Measurements from ENCODE around the gene PPP3CA. TPM values are rescaled to one million over a fixed set of nuclear protein-coding genes. Genes with fewer than 3 reads are reported as not detected.
A peak's percentile ranks its signal among the peaks of the same experiment; 100 is the strongest.

Gene PPP3CA
- total and polyA plus RNA-seq, 2 of the 13 experiments (the other 11 are each of a cell fraction or from before 2014, with no cell fraction given): 4.8 to 13.2 TPM

- TF ChIP-seq, protein P1, sequence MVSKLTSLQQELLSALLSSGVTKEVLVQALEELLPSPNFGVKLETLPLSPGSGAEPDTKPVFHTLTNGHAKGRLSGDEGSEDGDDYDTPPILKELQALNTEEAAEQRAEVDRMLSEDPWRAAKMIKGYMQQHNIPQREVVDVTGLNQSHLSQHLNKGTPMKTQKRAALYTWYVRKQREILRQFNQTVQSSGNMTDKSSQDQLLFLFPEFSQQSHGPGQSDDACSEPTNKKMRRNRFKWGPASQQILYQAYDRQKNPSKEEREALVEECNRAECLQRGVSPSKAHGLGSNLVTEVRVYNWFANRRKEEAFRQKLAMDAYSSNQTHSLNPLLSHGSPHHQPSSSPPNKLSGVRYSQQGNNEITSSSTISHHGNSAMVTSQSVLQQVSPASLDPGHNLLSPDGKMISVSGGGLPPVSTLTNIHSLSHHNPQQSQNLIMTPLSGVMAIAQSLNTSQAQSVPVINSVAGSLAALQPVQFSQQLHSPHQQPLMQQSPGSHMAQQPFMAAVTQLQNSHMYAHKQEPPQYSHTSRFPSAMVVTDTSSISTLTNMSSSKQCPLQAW (CRISPR knock-in tag; IDR thresholded peaks at IDR 0.05): no peak
- TF ChIP-seq, protein P2, sequence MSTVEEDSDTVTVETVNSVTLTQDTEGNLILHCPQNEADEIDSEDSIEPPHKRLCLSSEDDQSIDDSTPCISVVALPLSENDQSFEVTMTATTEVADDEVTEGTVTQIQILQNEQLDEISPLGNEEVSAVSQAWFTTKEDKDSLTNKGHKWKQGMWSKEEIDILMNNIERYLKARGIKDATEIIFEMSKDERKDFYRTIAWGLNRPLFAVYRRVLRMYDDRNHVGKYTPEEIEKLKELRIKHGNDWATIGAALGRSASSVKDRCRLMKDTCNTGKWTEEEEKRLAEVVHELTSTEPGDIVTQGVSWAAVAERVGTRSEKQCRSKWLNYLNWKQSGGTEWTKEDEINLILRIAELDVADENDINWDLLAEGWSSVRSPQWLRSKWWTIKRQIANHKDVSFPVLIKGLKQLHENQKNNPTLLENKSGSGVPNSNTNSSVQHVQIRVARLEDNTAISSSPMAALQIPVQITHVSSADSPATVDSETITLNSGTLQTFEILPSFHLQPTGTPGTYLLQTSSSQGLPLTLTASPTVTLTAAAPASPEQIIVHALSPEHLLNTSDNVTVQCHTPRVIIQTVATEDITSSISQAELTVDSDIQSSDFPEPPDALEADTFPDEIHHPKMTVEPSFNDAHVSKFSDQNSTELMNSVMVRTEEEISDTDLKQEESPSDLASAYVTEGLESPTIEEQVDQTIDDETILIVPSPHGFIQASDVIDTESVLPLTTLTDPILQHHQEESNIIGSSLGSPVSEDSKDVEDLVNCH (CRISPR knock-in tag; IDR thresholded peaks at IDR 0.05): no peak
- TF ChIP-seq ZMYM4 (CRISPR knock-in tag; IDR thresholded peaks at IDR 0.05): no peak; the same call in 1 of the 2 replicates
- TF ChIP-seq ZBTB43 (CRISPR knock-in tag; conservative IDR thresholded peaks at IDR 0.05): no peak
- no peak for TF ChIP-seq ZFP36L1 (CRISPR knock-in tag; IDR thresholded peaks at IDR 0.05)
- TF ChIP-seq, protein P3, sequence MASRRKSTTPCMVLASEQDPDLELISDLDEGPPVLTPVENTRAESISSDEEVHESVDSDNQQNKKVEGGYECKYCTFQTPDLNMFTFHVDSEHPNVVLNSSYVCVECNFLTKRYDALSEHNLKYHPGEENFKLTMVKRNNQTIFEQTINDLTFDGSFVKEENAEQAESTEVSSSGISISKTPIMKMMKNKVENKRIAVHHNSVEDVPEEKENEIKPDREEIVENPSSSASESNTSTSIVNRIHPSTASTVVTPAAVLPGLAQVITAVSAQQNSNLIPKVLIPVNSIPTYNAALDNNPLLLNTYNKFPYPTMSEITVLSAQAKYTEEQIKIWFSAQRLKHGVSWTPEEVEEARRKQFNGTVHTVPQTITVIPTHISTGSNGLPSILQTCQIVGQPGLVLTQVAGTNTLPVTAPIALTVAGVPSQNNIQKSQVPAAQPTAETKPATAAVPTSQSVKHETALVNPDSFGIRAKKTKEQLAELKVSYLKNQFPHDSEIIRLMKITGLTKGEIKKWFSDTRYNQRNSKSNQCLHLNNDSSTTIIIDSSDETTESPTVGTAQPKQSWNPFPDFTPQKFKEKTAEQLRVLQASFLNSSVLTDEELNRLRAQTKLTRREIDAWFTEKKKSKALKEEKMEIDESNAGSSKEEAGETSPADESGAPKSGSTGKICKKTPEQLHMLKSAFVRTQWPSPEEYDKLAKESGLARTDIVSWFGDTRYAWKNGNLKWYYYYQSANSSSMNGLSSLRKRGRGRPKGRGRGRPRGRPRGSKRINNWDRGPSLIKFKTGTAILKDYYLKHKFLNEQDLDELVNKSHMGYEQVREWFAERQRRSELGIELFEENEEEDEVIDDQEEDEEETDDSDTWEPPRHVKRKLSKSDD (CRISPR knock-in tag; IDR thresholded peaks at IDR 0.05; ENCODE audit: low read depth): no peak
- TF ChIP-seq GLI4 (CRISPR knock-in tag; IDR thresholded peaks at IDR 0.05; ENCODE audit: borderline replicate concordance): no peak
- TF ChIP-seq ZNF660 (CRISPR knock-in tag; IDR thresholded peaks at IDR 0.05; ENCODE audit: borderline replicate concordance, low read depth): no peak
- TF ChIP-seq ZNF703 (CRISPR knock-in tag; IDR thresholded peaks at IDR 0.05; ENCODE audit: borderline replicate concordance): 0 out of 2 replicates have a peak, but pooled peaks have one; percentile 48
- no peak for TF ChIP-seq SIX1 (CRISPR knock-in tag; IDR thresholded peaks at IDR 0.05; ENCODE audit: borderline replicate concordance)
- TF ChIP-seq TEAD2 (CRISPR knock-in tag; IDR thresholded peaks at IDR 0.05): no peak
- no peak for TF ChIP-seq HMG20B (CRISPR knock-in tag; conservative IDR thresholded peaks at IDR 0.05)
- TF ChIP-seq ZNF766 (CRISPR knock-in tag; IDR thresholded peaks at IDR 0.05; ENCODE audit: borderline replicate concordance): no peak
- TF ChIP-seq MEIS2 (CRISPR knock-in tag; IDR thresholded peaks at IDR 0.05): peak; percentile 49; the same call in 1 of the 2 replicates
- TF ChIP-seq ZKSCAN5 (CRISPR knock-in tag; IDR thresholded peaks at IDR 0.05): no peak
- no peak for TF ChIP-seq TCF12 (IDR thresholded peaks at IDR 0.05)
- peak; percentile 40; the same call in 1 of the 2 replicates for TF ChIP-seq TCF12 (CRISPR knock-in tag; IDR thresholded peaks at IDR 0.05)
- TF ChIP-seq ZNF205 (CRISPR knock-in tag; IDR thresholded peaks at IDR 0.05): no peak
- no peak for TF ChIP-seq ZNF335 (CRISPR knock-in tag; IDR thresholded peaks at IDR 0.05)
- TF ChIP-seq ZFAT (CRISPR knock-in tag; conservative IDR thresholded peaks at IDR 0.05): no peak
- TF ChIP-seq ZNF225 (CRISPR knock-in tag; IDR thresholded peaks at IDR 0.05): no peak
Measured at GRCh38 chr4:101346351-101347266, 717 bp downstream of the PPP3CA start (continued).
